ENCODE results near the gene MAPK13.
A peak's percentile ranks its signal among the peaks of the same experiment; 100 is the strongest.
"Not testable (repeated sequence)": the region's sequence is repeated elsewhere in the genome, so short reads cannot be mapped to it uniquely, and the experiment has no call there.

MAPK13 gene

DNA sequence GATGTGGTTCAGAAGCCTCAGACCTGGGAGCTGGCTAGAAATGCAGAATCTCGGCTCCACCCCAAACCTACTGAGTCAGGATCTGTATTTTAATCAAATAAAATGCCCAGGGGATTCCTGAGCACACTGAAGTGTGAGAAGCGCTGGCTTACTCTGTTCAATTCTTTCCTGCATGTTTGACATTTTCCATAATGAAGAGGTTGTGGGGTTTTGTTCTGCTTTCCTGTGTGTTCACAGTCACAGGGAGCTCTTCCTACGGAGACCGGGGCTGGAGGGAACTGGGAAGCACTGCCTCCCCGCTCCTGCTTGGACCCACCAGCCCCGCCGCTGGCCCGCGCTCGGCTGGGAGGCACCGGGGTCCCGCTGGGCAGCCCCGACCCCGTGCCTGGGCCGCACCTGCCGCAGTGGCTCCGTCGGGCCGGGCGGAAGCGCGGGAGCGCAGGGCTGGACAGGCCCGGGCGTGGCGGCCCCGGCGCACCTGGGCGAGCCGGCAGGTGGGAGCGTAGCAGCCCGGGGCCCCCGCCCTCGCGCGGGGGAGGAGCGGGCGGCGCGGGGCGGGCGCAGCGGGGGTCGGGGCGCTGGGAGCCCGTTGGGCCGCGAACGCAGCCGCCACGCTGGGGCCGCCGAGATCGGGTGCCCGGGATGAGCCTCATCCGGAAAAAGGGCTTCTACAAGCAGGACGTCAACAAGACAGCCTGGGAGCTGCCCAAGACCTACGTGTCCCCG lies at the start of gene MAPK13:
TSS of gene MAPK13 (plus strand) at position 573 of the 726 bp plus-strand sequence. CDS start at position 643, 70 bp downstream.
- no peak for DNase-seq

DNA sequence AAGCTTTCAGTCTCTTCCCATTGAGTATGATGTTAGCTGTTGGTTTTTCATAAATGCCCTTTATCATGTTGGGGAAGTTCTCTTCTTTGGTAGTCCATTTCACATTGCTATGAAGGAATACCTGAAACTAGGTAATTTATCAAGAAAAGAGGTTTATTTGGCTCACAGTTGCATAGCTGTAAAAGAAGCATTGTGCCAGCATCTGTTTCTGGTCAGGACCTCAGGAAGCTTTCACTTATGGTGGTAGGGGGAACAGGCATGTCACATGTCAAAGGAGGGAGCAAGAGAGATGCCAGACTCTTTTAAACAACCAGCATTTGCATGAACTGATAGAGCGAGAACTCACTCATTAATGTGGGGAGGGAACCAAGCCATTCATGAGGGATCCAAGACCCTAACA lies 48.0 kb upstream of the MAPK13 start:
- no peak for DNase-seq

DNA sequence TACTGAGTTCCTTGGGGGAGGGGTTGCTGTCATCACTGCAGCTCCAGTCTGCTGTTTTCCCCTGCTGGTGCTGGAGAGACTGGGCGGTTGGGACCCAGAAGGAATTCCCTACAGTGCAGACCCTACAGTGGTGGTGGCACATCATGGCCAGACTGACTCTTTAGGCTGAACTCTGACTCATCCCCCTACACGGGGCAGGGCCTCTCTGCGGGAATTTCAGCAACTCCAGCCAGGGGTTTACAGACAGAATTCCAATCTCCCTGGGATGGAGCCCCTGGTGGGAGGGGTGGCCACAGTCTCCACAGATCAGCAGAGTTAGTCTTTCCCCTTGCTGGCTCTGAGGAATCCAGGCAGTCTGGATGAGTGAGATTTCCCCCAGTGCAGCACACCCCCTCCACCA lies 46.9 kb upstream of the MAPK13 start:
- no peak for DNase-seq

DNA sequence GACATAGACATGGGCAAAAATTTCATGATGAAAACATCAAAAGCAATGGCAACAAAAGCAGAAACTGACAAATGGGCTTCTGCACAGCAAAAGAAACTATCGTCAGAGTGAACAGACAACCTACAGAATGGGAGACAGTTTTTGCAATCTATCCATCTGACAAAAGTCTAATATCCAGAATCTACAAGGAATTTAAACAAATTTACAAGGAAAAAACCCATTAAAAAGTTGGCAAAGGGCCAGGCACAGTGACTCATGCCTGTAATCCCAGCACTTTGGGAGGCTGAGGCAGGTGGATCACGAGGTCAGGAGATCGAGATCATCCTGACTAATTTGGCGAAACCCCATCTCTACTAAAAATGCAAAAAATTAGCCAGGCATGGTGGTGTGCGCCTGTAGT lies 42.1 kb upstream of the MAPK13 start:
- not testable (repeated sequence) for DNase-seq

DNA sequence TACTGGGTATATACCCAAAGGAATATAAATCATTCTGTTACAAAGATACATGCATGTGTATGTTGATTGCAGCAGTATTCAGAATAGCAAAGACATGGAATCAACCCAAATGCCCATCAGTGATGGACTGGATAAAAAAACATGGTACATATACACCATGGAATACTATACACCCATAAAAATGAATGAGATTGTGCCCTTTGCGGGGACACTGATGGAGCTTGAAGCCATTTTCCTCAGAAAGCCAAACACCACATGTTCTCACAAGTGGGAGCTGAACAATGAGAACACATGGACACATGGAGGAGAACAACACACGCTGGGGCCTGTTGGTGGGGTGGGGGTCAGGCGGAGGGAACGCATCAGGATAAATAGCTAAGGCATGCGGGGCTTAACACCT lies 41.3 kb upstream of the MAPK13 start:
- no peak for DNase-seq

DNA sequence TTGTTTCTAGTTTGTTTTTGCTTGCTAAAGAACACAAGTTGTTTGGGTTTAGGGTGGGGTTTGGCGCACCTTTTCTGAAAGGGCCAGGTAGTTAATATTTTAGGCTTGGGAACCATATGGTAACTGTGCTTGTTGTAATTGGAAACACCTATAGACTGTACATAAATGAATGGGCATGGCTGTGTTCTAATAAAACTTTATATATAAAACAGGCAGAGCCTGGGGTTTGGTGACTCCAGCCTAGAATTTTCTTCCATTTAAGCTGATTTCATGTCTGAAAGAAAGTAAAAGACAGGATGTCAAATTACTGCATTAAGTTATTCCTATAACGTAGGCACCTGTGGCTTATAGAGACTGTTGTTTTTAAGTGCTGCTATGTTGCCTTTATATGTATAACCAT lies 36.1 kb upstream of the MAPK13 start:
- DNase-seq: no peak

DNA sequence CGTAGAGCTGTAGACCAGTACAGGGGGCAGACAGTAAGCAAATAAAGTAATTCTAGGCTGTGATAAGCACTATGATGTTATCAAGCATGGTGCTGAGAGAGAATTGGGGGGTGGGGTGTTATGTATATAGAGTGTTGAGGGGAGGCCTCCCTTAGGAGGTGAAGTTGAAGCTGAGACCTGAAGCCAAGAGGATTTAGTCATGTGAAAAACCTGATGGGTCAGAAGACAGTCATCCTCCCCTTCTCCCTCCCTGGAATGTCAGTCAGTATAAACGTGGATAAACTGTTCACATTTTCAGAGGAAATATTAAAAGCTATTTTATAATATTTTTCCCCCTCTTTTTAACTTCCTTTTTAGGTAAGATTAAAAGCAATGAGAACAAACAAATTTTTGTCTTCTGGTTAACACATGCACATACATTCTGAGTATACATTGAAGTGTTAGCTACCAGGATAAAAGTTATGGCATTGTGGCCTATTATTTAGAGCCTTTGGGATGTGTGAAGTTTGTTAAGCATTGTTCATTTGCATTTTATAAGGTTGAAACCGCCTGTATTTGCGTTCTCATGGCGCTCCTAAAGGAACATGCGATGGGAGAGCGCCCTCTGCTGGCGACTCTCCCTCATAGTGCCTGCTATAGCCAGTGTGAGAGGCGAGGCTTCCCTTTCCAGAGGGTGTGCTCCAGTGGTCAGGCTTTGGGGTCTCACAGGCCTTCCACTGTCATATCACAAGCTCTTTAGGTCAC lies 35.4 kb upstream of the MAPK13 start:
- peak; percentile 80 for DNase-seq

DNA sequence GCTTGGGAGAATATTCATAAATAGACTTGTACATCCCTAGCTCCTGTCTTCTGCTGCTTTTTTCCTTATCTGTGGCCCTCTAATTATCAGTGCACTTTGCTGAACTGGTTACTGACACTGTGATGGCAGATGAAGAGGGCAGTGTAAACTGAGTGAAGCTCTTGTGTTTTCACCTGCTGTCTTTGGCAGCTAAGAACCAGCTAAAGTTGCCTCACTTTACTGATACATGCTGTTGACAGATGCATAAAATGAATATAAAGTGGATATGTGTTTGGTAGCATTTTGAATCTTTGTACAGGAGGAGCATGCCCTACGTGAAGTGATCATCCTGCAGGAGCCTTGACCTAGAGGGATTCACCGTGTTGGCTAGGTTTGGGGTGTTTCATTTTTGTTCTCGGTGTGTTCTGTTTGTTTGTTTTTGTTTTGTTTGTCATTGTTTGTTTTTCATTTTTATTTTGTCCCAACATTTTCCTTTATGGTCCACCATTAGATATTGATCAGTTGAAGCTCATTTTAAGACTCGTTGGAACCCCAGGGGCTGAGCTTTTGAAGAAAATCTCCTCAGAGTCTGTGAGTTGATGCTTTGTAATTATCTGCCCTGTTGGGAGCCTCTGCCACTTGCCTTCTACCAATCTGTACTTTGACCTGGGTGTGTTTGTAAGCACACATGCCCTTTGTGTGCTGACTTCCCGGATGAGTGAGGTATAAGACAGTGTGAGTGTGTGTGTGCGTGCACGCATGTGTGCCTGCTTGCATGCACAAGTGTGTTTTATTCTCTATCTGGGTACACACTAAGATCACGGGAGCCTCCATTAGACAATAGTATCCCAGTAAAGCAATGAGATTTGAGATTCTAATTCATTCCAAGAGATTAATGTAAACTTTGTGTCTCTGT lies 34.6 kb upstream of the MAPK13 start:
- no peak for DNase-seq

DNA sequence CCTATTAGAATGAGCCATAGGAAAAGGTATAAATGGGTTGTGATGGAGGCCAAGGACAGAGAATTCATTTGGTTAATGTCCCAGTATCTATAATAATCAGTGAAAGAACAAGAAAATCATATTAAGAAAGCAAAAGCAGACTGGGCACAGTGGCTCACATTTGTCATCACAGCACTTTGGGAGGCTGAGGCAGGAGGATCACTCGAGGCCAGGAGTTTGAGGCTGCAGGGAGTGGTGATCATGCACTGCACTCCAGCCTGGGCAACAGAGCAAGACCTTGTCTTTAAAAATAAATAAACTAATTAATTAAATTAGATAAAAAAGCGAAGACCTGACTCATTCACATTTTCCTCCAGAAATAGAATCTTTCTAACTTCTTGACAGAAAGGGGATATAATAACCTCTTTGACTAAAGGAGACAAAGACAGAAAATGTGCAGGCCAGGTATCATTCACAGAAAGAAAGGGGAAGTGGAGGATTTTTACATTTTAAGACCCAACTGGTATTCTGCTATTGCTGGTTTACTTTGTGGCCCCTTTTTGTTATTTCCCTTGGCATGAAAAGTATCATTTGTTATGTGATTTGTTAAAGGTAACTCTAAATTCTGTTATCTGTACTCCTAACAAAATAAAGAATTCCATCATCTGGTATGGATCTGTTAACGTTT lies 31.9 kb upstream of the MAPK13 start:
- no peak for DNase-seq

DNA sequence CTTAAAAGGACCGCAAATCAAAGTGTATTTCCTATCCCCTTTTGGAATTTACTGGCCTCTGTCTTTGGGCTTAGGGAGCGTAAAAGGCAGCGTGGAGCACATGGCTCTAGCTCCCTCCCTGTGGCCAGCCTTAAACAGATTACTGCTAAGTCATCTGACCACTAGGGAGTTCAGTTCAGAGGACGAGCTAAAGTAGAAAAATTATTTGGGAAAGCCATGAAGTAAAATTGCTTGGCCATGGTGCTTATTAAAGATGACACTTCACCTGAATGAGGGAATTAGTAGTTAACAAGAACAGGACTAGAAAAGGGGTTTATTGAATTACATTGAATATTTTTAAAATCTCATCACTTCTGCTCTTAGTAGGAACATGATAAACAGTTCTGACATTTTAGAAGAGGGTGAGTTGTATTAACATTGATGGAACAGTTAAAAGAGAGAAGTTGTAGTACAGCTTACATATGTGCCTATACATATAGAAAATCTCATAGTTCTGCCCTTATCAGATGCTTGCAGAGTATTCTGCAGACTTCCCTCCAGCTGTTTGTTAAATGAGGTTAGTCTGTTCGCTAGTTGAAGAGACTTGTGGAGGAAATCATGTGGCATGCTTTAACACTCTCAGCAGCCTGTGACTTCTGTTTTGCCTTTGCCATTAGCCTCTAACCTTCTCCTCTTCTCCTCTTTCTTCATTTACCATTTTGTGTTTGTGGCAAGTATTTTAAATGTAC lies 31.2 kb upstream of the MAPK13 start:
- no peak for DNase-seq

DNA sequence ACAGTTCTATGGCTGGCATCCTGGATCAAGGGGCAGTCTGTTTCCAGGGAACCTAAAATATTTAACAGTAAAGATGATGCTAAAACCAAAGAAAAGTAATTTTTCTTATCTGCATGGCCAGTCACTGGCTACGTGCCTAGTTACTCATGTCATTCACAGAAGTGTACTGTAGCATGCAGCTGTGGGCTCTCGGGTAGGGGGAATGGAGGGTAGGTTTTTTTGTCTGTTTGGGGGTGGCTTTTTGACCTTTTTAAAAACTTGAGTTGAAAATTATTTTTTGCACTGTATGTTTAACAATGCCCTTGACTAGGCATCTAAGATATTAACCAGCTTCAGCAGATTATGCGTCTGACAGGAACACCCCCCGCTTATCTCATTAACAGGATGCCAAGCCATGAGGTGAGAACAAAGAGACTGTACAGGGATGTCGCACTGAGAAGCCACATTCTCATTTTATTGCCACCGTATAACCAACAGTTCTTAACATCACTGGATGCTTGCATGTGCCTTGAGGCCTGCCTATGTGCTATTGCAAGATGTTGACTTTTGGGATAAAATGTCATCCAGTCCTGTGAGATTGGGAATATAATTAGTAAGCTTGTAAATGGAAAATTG lies 30.3 kb upstream of the MAPK13 start:
- DNase-seq: no peak

DNA sequence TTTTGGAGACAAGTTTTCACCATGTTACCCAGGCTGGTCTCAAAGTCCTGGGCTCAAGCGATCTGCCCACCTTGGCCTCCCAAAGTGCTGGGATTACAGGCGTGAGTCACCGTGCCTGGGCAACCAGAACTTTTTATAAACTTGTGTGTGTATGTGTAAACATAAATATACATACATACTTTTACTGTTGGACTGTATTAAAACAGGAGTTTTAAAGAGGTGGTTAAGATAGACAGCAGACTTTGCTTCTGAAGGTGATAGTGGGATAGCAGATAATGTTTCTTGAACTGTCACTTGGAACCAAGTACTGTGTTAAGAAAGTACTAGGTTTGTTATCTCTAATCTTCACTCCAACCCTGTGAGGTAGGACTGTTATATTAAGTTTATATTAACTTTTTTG lies 28.6 kb upstream of the MAPK13 start:
- DNase-seq: no peak

DNA sequence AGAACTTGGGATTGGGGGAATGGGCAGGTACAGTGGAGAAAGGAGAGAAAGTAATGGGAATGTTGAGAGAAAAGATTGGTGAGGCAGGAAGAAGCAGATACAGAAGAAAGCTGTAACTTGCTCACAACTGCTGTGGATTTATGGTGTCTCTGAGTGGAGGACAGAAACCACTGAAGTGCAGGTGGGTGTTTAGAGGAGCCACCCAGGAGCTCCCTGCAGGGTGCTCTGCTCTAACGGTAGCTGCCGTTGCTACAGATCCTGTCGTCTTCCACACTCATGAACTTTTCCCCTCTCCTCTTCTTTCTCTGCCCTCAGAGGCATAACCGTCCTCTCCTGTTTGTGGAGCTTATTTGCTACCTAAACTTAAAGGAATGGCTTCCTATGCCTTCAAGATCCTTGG lies 27.5 kb upstream of the MAPK13 start:
- DNase-seq: no peak

DNA sequence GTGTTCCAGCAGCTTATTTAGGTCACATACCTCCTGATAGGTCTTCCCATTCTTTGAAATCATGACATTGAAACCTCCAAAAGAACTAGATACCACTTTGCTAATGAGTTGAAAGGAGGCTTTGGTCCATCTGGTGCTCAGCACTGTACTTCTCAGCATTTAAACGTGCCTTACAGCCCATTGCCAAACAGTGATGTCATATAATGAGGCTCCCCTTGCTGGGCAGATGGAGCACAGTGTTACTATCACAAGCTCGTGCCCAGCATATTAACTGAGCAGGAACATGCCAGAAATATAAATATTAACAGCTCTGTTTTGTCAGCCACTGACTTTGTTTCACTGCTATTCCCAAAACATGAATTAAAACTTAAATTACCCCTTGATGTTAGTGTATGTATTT lies 25.5 kb upstream of the MAPK13 start:
- DNase-seq: no peak

DNA sequence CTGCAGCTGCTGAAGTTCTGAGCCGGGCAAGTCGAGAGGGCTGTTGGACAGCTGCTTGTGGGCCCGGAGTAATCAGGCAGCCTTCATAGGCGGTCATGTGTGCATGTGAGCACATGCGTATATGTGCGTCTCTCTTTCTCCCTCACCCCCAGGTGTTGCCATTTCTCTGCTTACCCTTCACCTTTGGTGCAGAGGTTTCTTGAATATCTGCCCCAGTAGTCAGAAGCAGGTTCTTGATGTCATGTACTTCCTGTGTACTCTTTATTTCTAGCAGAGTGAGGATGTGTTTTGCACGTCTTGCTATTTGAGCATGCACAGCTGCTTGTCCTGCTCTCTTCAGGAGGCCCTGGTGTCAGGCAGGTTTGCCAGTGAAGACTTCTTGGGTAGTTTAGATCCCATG lies 21.2 kb upstream of the MAPK13 start:
- no peak for DNase-seq

DNA sequence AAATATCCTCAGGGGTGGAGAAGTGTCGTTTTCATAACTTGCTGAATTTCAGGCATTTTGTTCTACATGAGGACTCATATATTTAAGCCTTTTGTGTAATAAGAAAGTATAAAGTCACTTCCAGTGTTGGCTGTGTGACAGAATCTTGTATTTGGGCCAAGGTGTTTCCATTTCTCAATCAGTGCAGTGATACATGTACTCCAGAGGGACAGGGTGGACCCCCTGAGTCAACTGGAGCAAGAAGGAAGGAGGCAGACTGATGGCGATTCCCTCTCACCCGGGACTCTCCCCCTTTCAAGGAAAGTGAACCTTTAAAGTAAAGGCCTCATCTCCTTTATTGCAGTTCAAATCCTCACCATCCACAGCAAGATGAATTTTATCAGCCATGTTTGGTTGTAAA lies 20.3 kb upstream of the MAPK13 start:
- DNase-seq: no peak

DNA sequence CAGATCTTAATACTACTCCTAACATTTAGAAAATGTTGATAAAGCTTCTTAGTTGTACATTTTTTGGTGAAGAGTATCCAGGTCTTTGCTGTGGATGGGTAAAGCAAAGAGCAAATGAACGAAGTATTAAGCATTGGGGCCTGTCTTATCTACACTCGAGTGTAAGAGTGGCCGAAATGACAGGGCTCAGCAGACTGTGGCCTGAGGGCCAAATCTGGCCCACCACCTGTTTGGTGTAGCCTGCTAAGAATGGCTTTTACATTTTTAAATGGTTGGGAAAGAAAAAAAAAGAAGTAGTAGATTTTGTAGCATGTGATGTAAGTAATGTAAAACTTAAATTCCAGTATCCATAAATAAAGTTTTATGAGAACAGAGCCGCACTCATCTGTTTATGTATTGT lies 19.4 kb upstream of the MAPK13 start:
- no peak for DNase-seq

DNA sequence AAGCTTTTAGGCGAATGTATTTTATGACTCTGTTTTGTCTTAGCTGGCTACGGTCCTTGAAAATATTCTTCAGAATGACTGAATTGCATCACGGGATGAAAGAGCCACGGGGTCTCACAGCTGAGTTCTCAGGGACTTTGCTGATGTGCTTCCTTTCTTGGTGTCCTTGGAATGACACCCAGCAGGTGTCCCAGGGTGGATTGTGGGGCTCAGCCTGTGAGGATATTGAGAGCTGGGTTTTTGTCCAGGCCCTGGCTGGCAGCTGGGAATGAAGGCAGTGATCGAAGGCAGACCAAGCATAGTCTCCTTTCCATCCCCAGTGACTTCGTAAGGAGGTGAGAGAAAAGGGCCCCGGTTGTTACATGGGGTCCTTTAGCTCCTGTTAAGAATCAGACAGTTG lies 18.8 kb upstream of the MAPK13 start:
- DNase-seq: no peak

DNA sequence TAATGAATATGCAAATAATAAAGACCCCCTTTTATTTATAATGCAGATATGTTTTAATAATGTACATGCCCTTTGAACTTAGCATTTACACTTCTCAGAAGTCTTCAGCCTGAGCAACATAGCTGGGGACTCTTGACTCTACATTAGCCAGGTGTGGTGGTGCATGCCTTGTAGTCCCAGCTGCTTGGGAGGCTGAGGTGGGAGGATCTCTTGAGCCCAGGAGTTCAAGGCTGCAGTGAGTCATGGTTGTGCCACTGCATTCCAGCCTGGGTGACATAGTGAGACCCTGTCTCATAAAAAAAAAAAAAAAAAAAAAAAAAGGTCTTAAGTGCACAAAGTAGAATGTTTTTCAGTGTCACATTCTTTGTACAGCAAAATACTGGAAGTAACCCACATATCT lies 17.3 kb upstream of the MAPK13 start:
- DNase-seq: no peak

DNA sequence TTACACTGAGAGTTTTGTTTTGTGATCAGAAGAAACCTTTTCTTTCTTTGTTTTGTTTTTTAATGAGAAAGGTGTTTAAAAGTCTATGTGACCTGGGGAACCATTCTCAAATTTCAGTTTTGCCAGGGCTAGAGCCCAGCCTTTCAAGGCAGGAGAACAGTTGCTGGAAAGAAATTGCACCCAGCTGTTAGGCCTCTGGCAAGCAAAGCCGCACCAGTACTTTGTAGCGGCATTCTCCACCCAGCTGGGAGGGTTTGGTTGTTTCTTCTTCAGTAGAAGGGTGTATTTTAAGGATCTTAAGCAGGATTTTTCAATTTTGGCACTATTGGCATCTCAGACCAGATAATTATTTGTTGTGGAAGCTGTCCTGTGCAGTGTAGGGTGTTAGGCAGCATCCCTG lies 16.6 kb upstream of the MAPK13 start:
- DNase-seq: no peak

DNA sequence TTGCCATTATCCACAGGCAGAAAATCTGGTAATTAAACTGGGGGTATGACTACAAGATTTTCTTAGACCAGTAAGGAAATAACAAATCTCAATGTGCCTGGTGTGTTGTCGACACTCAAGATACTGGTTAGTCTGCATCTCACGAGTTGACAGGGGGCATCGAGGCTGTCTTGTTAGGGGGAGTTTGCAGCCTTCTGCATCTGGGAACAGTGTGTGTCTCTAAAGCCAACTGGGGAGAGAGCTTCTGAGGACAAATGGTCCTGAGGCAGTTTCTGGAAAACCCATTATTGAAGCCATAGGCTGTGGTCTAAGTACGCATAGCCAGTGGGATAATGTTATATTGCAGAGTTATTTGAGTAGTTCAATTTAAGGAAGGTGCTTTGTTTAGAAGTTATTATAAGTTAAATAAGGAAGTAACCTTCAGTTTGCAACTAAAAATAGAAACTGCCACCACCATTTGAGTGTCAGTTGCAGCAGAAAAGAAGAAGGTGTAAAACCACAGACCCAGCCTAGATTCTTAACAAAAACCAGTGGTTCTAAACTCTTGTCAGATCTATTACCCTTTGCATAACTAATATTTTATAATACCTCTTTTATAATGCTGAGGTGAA lies 15.4 kb upstream of the MAPK13 start:
- DNase-seq: no peak
